ENCODE data around the gene TMCC2.
"Not testable (repeated sequence)": the region's sequence is repeated elsewhere in the genome, so short reads cannot be mapped to it uniquely, and the experiment has no call there.

Gene TMCC2, protein sequence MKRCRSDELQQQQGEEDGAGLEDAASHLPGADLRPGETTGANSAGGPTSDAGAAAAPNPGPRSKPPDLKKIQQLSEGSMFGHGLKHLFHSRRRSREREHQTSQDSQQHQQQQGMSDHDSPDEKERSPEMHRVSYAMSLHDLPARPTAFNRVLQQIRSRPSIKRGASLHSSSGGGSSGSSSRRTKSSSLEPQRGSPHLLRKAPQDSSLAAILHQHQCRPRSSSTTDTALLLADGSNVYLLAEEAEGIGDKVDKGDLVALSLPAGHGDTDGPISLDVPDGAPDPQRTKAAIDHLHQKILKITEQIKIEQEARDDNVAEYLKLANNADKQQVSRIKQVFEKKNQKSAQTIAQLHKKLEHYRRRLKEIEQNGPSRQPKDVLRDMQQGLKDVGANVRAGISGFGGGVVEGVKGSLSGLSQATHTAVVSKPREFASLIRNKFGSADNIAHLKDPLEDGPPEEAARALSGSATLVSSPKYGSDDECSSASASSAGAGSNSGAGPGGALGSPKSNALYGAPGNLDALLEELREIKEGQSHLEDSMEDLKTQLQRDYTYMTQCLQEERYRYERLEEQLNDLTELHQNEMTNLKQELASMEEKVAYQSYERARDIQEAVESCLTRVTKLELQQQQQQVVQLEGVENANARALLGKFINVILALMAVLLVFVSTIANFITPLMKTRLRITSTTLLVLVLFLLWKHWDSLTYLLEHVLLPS

DNA sequence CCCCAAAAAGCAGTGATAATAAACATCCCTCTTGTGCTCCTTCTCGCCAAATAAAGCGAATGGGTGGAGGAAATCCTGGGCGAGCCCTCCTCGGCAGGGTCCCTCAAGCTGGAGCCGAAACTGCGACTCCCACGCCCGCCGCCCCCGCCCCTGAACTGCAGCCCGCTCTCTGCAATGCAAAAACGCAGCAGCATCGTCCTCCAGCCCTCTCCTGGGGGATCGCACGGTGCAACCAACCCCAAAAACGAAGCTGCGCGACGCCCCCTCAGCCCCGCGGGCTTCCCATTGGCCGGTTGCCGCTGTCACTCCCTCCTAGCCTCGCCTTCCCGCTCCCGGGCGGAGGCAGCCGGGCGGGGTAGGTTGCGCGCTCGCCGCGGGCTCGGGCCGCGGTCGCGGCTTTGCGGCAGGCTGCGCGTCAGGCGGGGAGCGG, at the start of gene TMCC2:
Gene TMCC2 (plus strand): TSS at position 363 of the 430 bp plus-strand sequence. CDS start 619 bp downstream, outside the sequence.
- peak within 1 kb of the TSS; percentile 48 for H3K4me3 ChIP-seq (replicated peaks; ENCODE audit: low read depth, low read length)
- TF ChIP-seq CTCF (IDR thresholded peaks at IDR 0.05; ENCODE audit: low read depth, low read length, missing control alignments) = no peak
- DNase-seq (ENCODE audit: extremely low read depth, low read depth) = peak; percentile 70

DNA sequence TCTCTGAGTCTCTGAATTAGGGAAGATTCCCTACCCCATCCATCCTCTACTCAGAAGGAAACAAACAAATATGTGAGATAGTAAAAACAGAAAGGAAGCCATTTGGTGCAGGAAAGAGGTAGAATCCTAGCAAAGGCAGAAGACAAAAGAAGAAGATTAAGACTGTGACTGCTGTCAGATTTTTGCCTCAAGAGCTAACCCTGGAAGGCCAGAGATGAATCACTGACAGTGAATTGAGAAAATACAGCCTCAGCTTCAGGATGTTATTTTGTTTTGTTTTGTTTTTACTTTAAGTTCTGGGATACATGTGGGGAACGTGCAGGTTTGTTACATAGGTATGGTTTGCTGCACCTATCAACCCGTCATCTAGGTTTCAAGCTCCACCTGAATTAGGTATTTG, 47.9 kb upstream of the TMCC2 start:
- TF ChIP-seq CTCF (IDR thresholded peaks at IDR 0.05; ENCODE audit: low read depth, low read length, missing control alignments) = no peak
- no peak overlapping the region for H3K4me3 ChIP-seq (replicated peaks; ENCODE audit: low read depth, low read length)
- DNase-seq (ENCODE audit: extremely low read depth, low read depth) = no peak

DNA sequence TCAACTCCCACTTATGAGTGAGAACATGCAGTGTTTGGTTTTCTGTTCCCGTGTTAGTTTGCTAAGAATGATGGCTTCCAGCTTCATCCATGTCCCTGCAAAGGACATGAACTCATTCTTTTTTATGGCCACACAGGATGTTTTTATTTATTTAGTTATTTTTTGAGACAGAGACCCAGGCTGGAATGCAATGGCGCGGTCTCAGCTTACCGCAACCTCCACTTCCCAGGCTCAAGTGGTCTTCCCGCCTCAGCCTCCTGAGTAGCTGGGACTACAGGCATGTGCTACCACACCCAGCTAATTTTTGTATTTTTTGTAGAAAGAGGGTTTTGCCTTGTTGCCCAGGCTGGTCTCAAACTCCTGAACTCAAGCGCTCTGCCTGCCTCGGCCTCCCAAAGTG, 47.4 kb upstream of the TMCC2 start:
- H3K4me3 ChIP-seq (replicated peaks; ENCODE audit: low read depth, low read length); DNase-seq (ENCODE audit: extremely low read depth, low read depth): not testable (repeated sequence)

DNA sequence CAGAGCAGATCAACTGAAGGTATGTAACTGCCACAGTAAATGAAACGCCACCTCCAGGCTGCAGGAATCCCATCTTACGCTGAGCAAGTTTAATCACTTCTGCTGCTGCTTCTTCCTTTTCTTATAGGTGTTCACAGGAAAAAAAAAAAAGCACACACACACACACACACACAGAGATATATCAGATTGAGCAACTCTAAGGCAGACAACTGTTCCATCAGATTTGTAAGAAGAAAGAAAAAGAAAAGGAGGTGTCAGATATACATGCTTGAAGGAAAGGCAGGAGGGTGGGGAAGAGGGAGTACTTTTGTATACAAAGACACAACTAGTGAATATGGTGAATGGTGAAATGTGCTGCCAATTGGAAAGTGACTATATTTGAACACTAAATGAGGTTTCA, 44.8 kb upstream of the TMCC2 start:
- no peak for DNase-seq (ENCODE audit: extremely low read depth, low read depth)
- H3K4me3 ChIP-seq (replicated peaks; ENCODE audit: low read depth, low read length) = no peak overlapping the region
- TF ChIP-seq CTCF (IDR thresholded peaks at IDR 0.05; ENCODE audit: low read depth, low read length, missing control alignments) = no peak

DNA sequence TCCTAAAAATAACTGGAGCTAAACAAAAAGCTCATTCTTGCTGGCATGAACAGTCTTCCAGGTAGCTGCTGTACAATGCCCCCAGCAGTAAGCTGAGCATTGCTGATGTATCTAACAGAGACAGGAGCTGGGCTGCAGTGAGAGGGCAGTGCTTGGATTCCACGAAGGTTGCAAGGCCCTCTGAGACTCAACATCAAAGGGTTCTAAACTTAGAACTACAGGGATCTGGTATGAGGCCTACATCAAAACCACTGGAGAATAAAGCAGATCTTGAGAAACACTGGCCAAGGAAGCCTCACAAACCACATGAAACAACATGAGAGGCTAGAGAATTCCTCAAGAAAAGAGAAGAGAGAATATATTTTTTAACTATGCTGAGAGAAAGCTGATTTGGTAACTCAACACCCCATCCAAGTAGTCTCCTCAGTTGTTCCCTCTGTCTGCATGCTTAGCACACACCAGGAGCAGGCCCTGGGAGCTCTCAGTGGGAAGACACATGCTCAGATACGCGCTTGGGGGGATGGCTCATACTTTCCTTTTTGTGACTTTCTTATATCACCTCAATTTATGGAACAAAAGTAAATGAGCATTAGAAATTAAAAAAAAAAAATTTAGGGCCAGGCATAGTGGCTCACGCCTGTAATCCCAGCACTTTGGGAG, 43.9 kb upstream of the TMCC2 start:
- TF ChIP-seq CTCF (IDR thresholded peaks at IDR 0.05; ENCODE audit: low read depth, low read length, missing control alignments) = no peak
- H3K4me3 ChIP-seq (replicated peaks; ENCODE audit: low read depth, low read length) = no peak overlapping the region
- DNase-seq (ENCODE audit: extremely low read depth, low read depth) = no peak

DNA sequence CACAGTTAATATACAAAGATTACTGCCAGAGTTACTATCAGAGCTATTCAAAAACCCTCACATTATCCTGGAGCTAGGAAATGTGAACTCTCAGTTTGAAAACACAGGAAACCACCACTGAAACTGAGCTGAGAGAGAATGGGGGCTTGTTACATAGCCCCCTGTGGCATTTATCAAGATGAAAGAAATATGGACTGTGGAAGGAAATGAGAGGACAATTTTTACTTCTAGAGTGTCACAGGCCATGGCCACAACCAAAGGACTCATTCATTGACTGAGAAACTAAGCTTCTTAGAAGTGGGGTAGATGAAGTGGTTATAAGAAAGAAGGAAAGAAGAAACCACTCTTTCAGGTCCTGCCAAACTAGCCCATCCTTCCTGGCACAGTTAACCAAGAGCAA, 41.6 kb upstream of the TMCC2 start:
- no peak overlapping the region for H3K4me3 ChIP-seq (replicated peaks; ENCODE audit: low read depth, low read length)
- no peak for DNase-seq (ENCODE audit: extremely low read depth, low read depth)
- no peak for TF ChIP-seq CTCF (IDR thresholded peaks at IDR 0.05; ENCODE audit: low read depth, low read length, missing control alignments)

GRCh38 chr1:205187420-205187819, 40.3 kb upstream of the TMCC2 start:
- H3K4me3 ChIP-seq (replicated peaks; ENCODE audit: low read depth, low read length) = no peak overlapping the region
- no peak for DNase-seq (ENCODE audit: extremely low read depth, low read depth)
- TF ChIP-seq CTCF (IDR thresholded peaks at IDR 0.05; ENCODE audit: low read depth, low read length, missing control alignments) = no peak
